Measurements from ENCODE around the gene RGS16.

The RGS16 gene

GRCh38 chr1:182595641-182596240, 8.4 kb downstream of the RGS16 start:
- POLR2A ChIA-PET: interaction anchor here (0.5 kb wide), 1 partner anchor 265 kb away, joined by 3 read pairs; no protein-coding TSS in a partner anchor
- Histone ChIP-seq H3K9me3 (ENCODE audit: control insufficient read depth, insufficient read depth, low read depth, low read length) (no peaks in the 10 kb centered on the region), H3K4me1 (ENCODE audit: control insufficient read depth, insufficient read depth, low read length) (no peaks in the 10 kb centered on the region), H3K36me3 (ENCODE audit: control insufficient read depth in 2 of 2, insufficient read depth in 1 of 2, low read length in 2 of 2) (peaks cover 12 to 21% of the 10 kb centered on the region in 2 experiments; a peak in 2 of 3 replicates), H3K4me3 (ENCODE audit: low read depth, low read length) (no peak overlapping the region), H3K27ac (ENCODE audit: extremely low read depth, low read depth, low read length) (no peak overlapping the region)
- TF ChIP-seq REST (tag by site-specific recombination; IDR thresholded peaks at IDR 0.05): no peak
- peak; percentile 76 for TF ChIP-seq BCL6B (tag by site-specific recombination; IDR thresholded peaks at IDR 0.05)
- TF ChIP-seq ZNF184 (tag by site-specific recombination; IDR thresholded peaks at IDR 0.05): 0 out of 2 replicates have a peak, but pooled peaks have one; percentile 18
- no peak for TF ChIP-seq ZNF26 (tag by site-specific recombination; IDR thresholded peaks at IDR 0.05)
- peak; percentile 52 for TF ChIP-seq CTCF (tag by site-specific recombination; IDR thresholded peaks at IDR 0.05)
- TF ChIP-seq ZNF561 (tag by site-specific recombination; IDR thresholded peaks at IDR 0.05; ENCODE audit: borderline replicate concordance): peak; percentile 51; the same call in 1 of the 2 replicates
- TF ChIP-seq ZNF654 (tag by site-specific recombination; IDR thresholded peaks at IDR 0.05; ENCODE audit: low read depth): peak; percentile 28
- no peak for TF ChIP-seq ZNF2 (tag by site-specific recombination; IDR thresholded peaks at IDR 0.05)
- TF ChIP-seq ZNF660 (tag by site-specific recombination; IDR thresholded peaks at IDR 0.05): peak; percentile 61; the same call in 1 of the 2 replicates
- TF ChIP-seq ZNF529 (tag by site-specific recombination; IDR thresholded peaks at IDR 0.05; ENCODE audit: insufficient replicate concordance): no peak
- TF ChIP-seq IKZF3 (tag by site-specific recombination; IDR thresholded peaks at IDR 0.05): peak; percentile 38; the same call in 1 of the 2 replicates
- CTCF ChIA-PET: interaction anchor here (0.5 to 15.6 kb wide), 43 partner anchors 8 to 589 kb away, joined by 3 to 668 read pairs (median 4); partner anchors contain the start of gene NPL

DNA sequence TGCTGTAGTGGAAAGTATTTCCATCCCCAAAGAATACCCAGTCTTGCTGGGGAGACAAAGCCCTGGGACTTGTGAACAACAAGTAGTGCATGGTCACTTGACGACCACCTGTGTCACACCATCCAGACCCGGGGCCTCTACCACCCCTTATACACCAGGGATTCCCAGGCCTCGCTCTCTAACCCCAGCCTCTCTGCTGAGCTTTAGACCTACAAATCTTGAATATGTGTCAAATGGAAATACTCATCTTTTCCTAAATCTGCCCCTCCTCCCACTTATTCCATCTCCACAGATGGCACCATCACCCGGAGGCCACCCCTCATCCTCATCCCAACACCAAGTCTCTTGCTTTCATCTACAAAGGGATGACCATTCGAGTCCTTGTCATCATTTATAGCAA, 14.3 kb downstream of the RGS16 start:
- no peak overlapping the region for H3K27ac ChIP-seq (ENCODE audit: extremely low read depth, low read depth, low read length)
- ChIA-PET CTCF (interaction anchor here (0.6 to 2.3 kb wide), 4 partner anchors 8 to 196 kb away, joined by 3 to 14 read pairs (median 4); no protein-coding TSS in a partner anchor), POLR2A (no interaction called here)
- H3K36me3 ChIP-seq (ENCODE audit: control insufficient read depth in 2 of 2, insufficient read depth in 1 of 2, low read length in 2 of 2): no peaks in the 10 kb centered on the region
- H3K9me3 ChIP-seq (ENCODE audit: control insufficient read depth, insufficient read depth, low read depth, low read length): no peaks in the 10 kb centered on the region
- H3K4me3 ChIP-seq (ENCODE audit: low read depth, low read length): no peak overlapping the region
- no peaks in the 10 kb centered on the region for H3K4me1 ChIP-seq (ENCODE audit: control insufficient read depth, insufficient read depth, low read length)
- no peak for TF ChIP-seq ZNF610 (tag by site-specific recombination; IDR thresholded peaks at IDR 0.05; ENCODE audit: borderline replicate concordance)
- TF ChIP-seq TCF7L2 (IDR thresholded peaks at IDR 0.05; ENCODE audit: borderline replicate concordance, low read depth, low read length): no peak
- TF ChIP-seq ZNF549 (tag by site-specific recombination; IDR thresholded peaks at IDR 0.05): no peak
- TF ChIP-seq, protein P1, sequence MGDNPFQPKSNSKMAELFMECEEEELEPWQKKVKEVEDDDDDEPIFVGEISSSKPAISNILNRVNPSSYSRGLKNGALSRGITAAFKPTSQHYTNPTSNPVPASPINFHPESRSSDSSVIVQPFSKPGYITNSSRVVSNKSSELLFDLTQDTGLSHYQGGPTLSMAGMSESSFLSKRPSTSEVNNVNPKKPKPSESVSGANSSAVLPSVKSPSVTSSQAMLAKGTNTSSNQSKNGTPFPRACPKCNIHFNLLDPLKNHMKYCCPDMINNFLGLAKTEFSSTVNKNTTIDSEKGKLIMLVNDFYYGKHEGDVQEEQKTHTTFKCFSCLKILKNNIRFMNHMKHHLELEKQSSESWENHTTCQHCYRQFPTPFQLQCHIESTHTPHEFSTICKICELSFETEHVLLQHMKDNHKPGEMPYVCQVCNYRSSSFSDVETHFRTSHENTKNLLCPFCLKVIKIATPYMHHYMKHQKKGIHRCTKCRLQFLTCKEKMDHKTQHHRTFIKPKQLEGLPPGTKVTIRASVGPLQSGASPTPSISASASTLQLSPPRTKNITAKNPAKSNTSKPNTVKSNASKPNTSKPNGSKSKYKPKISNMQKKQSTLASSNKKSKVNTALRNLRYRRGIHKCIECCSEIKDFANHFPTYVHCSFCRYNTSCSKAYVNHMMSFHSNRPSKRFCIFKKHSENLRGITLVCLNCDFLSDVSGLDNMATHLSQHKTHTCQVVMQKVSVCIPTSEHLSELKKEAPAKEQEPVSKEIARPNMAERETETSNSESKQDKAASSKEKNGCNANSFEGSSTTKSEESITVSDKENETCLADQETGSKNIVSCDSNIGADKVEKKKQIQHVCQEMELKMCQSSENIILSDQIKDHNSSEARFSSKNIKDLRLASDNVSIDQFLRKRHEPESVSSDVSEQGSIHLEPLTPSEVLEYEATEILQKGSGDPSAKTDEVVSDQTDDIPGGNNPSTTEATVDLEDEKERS (tag by site-specific recombination; IDR thresholded peaks at IDR 0.05): no peak
- no peak for TF ChIP-seq ZNF626 (tag by site-specific recombination; IDR thresholded peaks at IDR 0.05)
- no peak for TF ChIP-seq MYNN (tag by site-specific recombination; IDR thresholded peaks at IDR 0.05; ENCODE audit: borderline replicate concordance)
- TF ChIP-seq ZNF580 (tag by site-specific recombination; IDR thresholded peaks at IDR 0.05): no peak

Measured in HEK293 (cell line).